GM19438 (cell line): Measurements from ENCODE around the gene TBC1D9.

Source experiments
- ATAC-seq: cut with Tn5 transposase; IDR thresholded peaks from one replicate; pipeline ENCODE4 v1.9.1; 2021; ENCODE audit warnings: low read depth; ENCODE audit not compliant: unreplicated experiment

Gene TBC1D9

GRCh38 chr4:140659943-140660700 lies 96.1 kb downstream of the TBC1D9 start:
- ATAC-seq: no peak

- ATAC-seq: no peak
Measured at GRCh38 chr4:140654495-140654814, 101.7 kb downstream of the TBC1D9 start.

GRCh38 chr4:140653718-140654494 lies 102.3 kb downstream of the TBC1D9 start:
- ATAC-seq: no peak

DNA sequence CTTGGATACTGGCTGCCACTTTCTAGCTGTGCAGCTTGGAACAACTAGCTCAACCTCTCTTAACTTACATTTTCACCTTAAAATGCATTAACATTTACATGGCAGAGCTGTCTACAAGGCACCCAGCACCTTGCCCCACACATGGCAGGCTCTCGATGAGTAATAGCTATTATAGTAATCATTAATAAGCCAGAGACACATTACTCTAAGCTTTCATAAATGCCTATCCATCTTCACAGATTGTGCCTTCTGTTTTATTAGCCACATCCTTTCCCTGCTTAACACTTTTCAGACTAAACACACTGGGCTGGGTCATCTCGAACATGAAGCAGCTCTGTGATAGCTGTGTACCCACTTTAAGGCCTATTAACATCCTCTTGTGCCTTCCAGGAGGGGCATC lies 103.6 kb downstream of the TBC1D9 start:
- no peak for ATAC-seq

GRCh38 chr4:140648716-140649308 lies 107.4 kb downstream of the TBC1D9 start:
- ATAC-seq: no peak

GRCh38 chr4:140645614-140646412 lies 110.4 kb downstream of the TBC1D9 start:
- no peak for ATAC-seq

DNA sequence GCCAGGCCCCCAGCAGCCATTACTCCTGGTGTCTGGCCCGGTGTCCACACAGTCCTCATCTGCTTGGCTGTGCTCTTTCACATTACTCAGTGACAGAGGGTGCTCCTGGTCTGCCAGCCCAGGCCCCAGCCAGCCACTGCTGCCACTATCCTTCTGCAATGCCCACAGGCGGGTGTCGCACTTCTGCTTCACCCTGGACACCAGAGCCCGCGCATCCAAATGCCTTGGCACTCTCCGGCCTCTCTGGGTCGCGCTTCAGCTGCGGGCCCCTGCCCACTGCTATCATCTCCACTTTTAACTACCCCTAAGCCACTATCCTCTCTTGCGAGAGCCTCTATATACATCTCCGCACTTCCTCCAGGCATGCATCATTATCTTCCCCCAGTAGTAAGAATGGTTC lies 111.0 kb downstream of the TBC1D9 start:
- no peak for ATAC-seq

DNA sequence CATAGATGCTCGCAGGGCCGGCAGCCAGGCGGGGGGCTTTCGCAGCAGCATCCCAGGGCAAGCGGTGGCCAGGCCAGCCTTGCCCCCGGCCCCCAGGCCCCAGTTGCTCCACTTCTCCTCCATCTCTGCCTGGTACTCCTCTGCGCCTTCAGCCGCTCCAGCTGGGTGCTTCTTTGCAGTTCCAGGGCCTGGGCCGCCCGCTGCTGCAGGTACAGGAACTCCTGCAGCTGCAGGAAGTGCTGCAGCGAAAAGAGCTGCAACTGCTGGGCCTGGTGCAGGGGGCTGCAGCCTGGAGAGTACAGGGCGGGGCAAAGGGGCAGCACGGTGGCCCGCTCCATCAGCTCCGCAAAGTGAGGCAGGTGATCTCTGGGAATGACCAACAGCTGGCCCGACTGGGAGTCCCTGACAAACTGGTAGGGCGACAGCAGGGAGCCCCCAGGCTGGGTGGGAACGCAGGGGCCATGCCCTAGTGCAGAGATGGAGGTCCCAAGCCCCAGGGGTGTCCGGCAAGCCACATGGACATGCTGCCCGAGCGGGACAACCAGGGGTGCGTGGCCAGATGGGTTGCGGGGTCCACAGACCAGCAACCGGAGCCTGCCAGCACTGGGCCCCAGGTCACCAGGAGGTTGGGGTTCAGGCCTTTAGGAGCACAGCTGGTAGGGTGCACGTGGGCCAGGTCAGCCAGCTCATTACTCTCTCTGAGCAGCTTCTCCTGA lies 111.6 kb downstream of the TBC1D9 start:
- no peak for ATAC-seq

GRCh38 chr4:140643571-140644055 lies 112.6 kb downstream of the TBC1D9 start:
- ATAC-seq: no peak

DNA sequence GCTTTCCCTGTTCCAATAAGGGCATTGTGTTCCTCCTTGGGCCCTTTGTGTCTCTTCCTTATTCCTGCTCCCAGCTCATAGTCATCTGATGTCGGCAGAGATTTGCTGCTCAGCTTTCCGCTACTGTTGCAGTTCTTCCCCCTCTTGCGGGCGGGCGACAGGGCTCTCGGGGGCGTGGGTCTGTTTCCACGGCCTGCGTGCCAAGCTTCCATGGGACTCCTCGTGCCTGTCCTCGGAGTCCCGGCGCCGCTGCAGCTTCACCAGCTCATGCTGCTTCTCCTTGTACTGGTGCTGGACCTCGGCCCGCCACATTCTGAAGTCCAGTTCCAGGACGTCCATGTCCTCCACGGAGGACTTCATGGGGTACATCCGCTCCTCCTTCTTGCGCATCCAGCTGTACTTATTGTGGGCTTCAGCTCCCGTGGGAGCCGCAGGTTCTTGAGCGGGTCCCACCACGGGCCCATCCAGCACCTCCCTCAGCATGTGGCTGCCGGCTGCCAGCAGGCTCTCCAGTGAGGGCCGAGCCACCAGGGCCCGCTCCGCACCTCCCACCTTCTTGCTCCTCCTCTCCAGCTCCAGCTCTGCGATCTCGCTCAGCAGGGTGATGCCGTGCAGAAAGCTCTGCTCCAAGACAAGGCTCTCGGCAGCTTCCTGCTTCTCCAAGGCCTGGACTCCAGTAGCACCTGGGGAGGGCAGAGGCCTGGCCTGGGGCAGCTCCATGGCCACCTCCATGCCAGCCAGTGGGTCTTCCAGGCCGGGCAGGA lies 113.3 kb downstream of the TBC1D9 start:
- no peak for ATAC-seq

DNA sequence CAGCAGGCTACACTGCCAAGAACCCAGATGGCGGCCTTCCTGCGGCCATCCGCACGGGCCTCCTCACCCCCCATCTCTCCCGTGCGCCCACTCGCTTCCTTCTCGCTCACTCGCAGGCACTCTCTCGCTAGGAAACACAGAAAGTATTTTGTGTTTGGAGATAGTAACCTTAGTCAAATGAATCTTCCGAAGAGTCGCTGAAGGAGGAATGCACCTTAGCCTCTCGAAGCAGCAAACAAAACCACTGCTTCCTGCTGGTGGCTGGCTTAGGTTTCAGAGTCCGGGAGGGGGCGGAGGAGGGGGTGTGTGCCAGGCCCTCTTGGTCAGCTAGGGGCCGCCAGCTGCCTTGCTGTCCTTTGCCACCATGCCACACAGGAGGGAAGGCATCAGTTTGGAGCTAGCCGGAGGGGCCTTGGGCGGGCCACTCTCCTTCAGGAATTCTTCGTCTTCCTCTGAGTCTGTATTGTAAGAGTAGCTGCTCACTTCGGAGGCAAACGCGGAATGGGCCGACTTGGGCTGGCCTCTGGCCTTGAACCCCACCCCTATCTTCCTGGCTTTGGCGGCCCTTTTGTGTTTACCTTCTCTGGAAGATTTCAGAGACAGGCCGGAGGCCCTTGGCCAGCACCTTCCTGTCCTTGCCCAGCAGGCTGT lies 114.3 kb downstream of the TBC1D9 start:
- no peak for ATAC-seq

- ATAC-seq: no peak
Measured at GRCh38 chr4:140641105-140641555, 115.1 kb downstream of the TBC1D9 start.

DNA sequence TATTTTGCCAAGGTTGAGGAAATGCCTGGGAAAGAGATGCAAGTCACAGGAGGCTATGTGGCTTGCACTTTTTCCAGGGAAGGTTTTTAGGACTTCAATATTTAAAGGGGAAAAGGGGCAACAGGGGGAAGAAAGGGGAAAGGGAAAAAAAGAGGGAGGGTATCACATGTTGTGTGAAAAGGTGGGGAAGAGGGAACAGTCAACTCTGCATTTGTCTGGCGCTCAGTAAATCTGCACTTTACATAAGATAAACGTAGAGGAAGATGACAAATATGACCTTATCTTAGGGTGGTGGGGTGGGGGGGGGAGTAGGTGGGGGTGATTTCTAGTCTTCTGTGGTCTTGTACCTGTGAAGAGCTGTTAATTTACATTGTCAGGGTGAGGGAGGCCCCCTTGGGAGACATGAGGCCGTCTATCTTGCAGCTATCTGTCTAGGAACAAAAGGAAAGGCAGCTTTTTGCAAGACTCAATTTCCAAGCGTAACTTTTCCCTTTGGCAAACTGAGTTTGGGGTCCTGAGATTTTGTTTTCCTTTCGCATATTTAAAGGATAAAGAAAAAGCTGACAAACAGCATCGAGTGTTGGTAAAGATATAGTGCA lies 115.9 kb downstream of the TBC1D9 start:
- ATAC-seq: no peak

GRCh38 chr4:140639066-140639465 lies 117.1 kb downstream of the TBC1D9 start:
- ATAC-seq: no peak

- peak; percentile 77 for ATAC-seq
Measured at GRCh38 chr4:140637836-140638235, 118.3 kb downstream of the TBC1D9 start.

GRCh38 chr4:140635606-140636005 lies 120.6 kb downstream of the TBC1D9 start:
- ATAC-seq: no peak

DNA sequence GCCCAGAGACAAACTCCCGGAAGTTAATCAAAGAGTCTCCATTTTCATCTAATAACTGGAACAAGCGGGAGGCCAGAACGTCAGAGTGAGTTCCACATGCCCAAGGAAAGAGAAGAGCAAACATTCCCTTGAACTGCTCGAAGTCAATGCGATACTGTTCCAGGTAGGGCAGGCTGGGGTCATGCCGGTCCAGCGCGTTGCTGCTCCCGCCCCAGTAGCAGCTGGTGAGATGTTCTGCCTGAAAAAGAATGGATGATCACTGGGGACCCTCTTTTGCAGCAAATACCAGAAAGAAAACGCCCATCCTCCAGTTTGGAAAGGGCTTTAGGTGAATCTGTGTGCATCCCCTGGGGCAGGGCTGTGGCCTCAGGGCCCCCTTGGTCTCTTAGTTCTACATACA lies 122.2 kb downstream of the TBC1D9 start:
- no peak for ATAC-seq

DNA sequence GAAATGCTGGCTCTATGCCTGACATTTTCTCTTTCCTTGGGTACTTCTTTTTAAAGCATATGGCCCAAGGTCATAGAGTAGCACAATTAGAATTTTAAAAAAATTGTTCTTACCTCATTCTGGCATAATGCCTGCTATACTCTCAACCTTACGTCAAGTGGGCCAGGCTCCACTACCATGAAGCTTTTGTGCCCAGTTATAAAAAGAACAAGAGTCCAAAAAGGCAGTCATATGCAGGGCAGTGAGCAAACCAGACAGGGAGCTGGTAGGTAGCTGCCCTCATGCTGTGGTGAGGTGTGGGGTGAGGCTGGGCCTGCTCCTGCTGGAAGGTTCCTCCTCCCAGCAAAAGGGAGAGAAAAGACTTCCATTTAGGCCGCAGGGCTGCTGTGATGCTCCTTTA lies 123.1 kb downstream of the TBC1D9 start:
- no peak for ATAC-seq
